T-helper 2 cell (primary cell): ENCODE measurements around the gene PELI2.

Experiments
- DNase-seq, 5 experiments: peaks; one replicate each; pipeline versions ENCODE4 v3.0.0 to v3.0.0-alpha.2; 2012 to 2022

Gene PELI2

DNA sequence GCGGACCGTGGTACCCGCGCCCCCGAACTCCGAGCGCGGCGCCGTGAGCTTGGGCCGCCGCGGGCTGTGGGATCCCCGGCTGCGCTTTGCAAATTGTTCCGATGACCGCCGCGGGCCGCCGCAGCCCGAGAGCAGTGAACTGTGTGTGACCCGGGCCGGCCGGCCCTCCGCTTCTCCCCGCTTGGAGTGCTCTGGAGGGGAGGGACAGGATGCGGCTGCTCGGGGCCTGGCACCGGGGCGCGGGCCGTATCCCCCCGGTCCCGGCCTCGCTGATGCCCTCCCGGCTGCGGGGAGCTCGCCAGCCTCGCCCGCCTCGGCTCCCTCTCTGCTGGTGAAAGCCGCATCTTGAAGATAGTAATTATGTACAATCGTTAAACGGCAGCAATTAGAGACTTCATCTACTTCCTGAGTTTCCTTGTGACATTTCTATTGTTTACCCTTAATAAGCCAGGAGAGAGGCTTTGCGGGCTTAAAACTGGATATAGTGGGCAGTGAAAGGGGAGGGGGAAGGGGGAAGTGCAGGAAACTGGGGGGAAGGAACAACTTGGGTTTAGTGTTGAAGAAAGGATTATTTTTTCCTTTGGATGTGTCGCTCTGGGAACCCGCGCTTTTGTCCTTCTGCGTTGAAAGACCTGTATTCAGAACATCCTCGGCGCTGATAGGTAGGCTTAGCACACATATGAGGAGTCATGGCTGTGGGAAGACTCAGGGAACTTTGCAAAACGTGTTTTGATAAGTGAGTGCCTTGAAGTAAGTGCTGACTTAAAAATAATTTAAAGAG, 1.2 kb downstream of the PELI2 start:
- peak in 2 of 5 experiments; percentile 6 to 19 for DNase-seq

- no peak for DNase-seq
Observed at GRCh38 chr14:56120091-56120691, 2.0 kb downstream of the PELI2 start.

DNA sequence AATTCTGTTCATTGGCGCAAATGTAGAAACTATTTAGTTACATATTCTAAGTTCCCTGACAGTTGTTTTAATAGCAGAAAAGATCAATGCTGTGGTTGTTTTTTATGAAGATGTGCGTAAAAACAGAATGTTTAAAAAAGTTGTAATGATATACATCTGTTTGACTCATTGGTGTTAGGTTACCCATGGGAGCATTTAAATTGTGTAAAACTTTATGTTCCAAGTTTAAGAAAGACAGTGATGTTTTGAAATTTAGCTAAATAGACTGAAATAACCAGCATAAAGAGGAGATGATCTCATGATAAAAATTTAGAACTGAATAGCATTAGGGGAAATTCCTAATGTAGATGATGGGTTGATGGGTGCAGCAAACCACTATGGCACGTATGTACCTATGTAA, 3.6 kb downstream of the PELI2 start:
- DNase-seq: no peak

GRCh38 chr14:56122301-56122700, 4.1 kb downstream of the PELI2 start:
- DNase-seq: no peak

DNA sequence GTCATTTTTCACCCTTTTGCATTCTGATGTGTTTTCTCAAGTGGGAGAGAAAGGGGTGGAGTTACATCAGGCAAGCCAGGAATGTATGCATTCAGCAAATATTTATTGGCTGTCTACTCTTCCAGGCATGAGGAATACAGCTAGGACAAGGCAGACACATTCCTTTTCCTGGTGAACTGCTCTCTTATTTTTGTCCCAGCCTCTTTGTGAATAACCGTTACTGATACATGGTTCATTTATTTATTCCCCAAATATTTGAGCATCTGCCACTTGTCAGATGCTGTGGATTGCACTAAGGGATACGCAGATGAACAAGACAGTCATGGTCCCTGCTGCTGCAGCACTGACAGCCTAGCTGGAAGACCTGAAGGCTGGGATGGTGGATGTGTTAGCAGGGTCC, 6.1 kb downstream of the PELI2 start:
- no peak for DNase-seq

GRCh38 chr14:56125772-56126636, 7.8 kb downstream of the PELI2 start:
- no peak for DNase-seq

DNA sequence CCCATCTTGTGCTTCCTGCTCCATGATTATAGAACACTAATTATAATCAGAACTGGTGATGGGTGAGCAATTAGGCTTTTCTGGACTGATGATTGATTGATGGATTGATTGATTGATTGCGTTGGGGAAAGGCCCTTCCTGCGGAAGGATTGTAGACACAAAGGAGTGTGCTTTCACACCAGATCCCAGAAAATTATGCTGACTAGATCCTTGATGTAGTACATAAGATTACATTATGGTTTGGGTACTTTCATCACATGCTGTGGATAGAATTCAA, 8.4 kb downstream of the PELI2 start:
- DNase-seq: no peak

DNA sequence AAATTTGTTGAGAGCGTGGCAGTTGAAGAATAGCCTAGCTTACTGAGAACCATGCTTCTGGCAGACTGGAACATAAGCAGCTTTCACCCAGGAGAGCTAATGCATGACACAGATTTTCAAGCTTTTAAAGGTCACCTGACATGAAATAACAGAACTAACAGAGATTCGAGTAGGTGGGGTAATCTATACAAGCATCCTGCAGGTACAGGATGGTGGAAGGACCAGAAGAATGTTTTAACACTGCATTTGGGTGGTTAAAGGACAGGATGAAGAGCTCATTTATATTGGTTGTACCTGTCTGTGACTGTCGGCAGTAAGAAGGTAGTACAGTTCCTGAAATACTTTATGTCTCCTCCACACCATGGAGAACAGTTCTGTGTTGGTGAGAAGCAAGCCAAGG, 8.9 kb downstream of the PELI2 start:
- DNase-seq: no peak

- no peak for DNase-seq
Observed at GRCh38 chr14:56129092-56129491, 10.9 kb downstream of the PELI2 start.

GRCh38 chr14:56129933-56130332, 11.7 kb downstream of the PELI2 start:
- DNase-seq: no peak

DNA sequence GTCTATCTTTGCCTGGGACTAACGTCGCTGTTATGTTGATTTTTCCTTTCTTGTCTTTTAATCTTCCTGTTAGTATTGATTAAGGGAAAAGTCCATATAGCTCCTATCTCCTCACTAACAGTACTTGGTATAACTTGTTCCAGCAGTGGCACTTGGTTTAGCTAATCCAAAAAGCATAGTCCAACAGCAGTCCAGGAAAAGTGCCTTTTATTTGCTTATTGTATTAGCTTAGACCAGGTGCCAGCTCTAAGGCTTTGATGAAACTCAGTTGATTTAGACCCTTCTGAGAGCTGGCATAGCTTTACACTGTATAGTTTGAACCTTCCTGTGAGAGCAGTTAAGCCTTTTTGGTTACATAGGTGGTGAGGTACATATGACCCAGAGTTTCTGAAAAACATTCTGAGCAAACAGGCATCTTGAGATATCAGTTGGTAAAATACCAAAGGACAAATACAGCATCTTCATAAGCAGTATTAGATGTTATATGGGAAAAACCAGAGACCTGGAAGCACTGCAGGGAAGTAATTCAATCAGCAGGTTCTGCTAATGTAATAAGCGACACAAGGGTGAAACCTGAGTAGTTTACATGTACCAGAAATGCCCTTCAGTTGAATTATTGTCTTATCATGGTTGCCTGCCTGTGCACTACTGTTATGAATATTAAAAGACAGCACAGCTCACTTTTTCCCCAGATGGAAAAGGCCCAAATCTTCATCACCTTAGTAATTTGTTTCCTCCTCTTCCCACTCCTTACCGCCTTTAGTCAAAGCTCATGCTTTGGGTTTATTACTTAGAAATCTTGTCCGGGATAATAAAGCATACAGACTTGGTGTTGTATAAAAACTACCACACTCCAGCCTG, 13.0 kb downstream of the PELI2 start:
- no peak for DNase-seq

- no peak for DNase-seq
Observed at GRCh38 chr14:56131865-56132833, 13.9 kb downstream of the PELI2 start.

DNA sequence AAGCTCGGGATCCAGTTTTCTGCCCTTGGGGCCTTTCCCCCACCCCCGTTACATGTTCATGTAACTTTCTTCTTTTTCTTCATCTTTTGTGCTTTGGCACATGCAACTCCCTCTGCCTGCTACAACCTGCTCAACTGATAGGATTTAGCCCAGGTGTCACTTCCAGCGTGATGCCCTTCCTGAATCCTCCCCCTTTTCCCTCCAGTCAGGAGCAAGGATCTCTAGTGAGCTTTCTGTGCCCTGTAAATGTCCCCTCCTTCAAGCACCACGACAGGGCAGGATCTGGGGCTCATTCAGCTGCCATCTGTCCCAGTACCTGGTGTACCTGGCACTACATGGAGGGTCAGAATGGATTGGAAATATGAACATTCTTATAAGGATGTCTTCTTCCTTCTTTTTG, 15.3 kb downstream of the PELI2 start:
- DNase-seq: no peak

DNA sequence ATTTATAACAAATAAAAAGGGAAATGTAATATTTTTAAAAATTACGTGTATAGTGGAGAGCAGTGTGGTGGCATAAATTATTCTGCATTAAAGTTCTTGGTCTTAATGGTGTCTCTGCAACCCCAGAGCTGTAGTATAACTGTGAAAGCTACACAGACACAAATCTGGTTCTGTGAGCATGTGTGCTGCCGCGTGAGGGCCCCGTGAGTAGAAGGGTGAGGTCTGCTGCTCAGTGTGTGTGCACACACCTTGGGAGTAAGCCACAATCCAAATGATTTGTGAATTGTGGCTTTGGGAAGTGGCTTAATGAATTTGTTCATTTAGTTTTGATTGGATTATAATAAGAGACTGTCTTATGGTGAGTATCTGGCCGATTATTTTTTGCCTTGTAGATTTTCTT, 16.8 kb downstream of the PELI2 start:
- DNase-seq: no peak

- DNase-seq: no peak
Observed at GRCh38 chr14:56135668-56136067, 17.5 kb downstream of the PELI2 start.

DNA sequence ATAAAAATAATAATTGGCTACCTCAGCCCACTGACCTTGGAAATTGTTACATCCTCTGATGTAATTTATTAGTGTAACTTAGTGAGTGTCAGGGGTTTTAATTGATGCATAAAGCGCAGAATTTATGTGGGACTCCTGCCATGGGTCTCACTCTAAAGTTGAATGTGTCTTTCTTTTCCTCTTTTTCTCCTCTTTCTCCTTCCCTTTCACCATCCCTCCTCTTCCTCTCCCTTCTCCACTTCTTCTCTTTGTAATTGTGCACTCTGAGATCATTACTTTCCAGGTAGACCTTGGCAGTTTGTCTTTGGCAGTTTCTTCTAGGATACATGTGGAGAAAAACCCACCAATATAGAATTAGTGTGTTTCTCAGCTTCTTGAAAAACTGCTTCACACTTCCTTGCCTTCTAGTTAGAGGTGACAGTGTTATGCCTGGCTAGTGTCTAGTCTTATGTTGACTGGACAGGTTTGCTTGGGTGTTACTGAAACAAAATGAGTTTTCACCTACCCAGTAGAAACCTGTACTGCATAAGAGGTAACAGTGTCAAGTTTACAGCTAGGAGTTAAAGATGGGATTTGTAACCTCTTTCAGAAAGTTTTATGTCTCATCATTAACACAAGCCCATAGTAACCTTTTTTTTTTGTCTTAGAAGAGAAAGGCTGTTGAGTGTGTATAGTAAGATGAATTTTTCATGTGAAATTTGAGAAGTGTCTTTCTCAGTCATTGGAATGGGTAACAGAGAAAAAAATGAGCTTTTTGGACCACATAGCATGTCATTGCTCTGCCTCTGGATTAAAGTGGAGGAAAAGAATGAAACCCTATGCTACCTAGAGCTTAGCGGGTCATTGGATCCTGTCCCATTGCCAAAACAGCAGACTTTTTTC, 18.6 kb downstream of the PELI2 start:
- no peak for DNase-seq

GRCh38 chr14:56137453-56137807, 19.2 kb downstream of the PELI2 start:
- no peak for DNase-seq

- no peak for DNase-seq
Observed at GRCh38 chr14:56137849-56138248, 19.6 kb downstream of the PELI2 start.

- DNase-seq: no peak
Observed at GRCh38 chr14:56138928-56139327, 20.7 kb downstream of the PELI2 start.

DNA sequence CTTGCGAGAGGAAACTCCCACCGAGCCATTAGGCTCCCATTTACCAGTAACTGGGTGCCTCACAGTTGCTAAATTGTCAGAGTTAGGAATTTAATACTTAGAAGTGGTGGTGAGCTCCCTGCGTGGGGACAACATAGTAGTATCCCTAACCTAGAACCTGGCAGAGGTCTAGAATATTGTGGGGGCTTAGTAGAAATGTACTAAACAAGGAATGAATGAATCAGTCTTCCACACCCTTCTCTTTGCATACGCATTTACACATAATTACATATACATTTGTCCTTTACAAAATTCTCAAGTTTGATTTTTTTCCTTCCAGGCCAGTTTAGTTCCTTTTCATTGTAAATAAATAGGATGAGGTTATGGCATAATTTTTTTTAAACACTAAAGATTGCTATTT, 24.1 kb downstream of the PELI2 start:
- no peak for DNase-seq

GRCh38 chr14:56143025-56143424, 24.8 kb downstream of the PELI2 start:
- no peak for DNase-seq
